ENCODE measurements around the gene IMMP2L. TPM values are rescaled to one million over a fixed set of nuclear protein-coding genes. Genes with fewer than 3 reads are reported as not detected.

Gene IMMP2L
- total and polyA plus RNA-seq, 2 of the 4 experiments (the other 2 are of a cell fraction), result 5.8 to 9.3 TPM

GRCh38 chr7:111272092-111272491 is 290.2 kb downstream of the IMMP2L start:
- Histone ChIP-seq H4K5ac (ENCODE audit: low read depth, low read length) (no peak overlapping the region), H3K56ac (ENCODE audit: extremely low read depth, insufficient read depth, low read length) (no peak overlapping the region), H2BK120ac (ENCODE audit: low read depth, low read length) (no peak overlapping the region), H3K4me1 (ENCODE audit: control insufficient read depth, insufficient read depth, low read length) (peaks cover 3% of the 10 kb centered on the region; the same call in 1 of the 2 replicates), H3K18ac (ENCODE audit: low read depth, low read length) (no peak overlapping the region), H3K27ac (ENCODE audit: insufficient read depth, low read length) (no peak overlapping the region), H3K9me3 (ENCODE audit: control insufficient read depth, insufficient read depth, low read length) (no peaks in the 10 kb centered on the region), H3K14ac (replicated peaks; ENCODE audit: low read depth, low read length) (no peak overlapping the region), H3K9me1 (ENCODE audit: insufficient read depth, low read length) (0 out of 2 replicates have a peak, but pooled peaks cover 2% of the 10 kb centered on the region), H2BK15ac (ENCODE audit: low read depth, low read length) (no peak overlapping the region), H2BK20ac (ENCODE audit: low read depth, low read length) (no peak overlapping the region), H3K27me3 (ENCODE audit: control insufficient read depth, insufficient read depth, low read length) (no peaks in the 10 kb centered on the region), H3K79me1 (ENCODE audit: low read depth in 1 of 2, low read length in 2 of 2) (no peaks in the 10 kb centered on the region), H3K4me2 (ENCODE audit: low read depth, low read length) (no peak overlapping the region), H3K9ac (ENCODE audit: low read depth, low read length) (no peak overlapping the region), H4K8ac (ENCODE audit: low read depth in 2 of 2, low read length in 2 of 2) (no peak overlapping the region), H2BK5ac (ENCODE audit: low read depth, low read length, poor library complexity, severe bottlenecking) (no peak overlapping the region), H3K23ac (ENCODE audit: low read depth, low read length) (no peak overlapping the region), H4K91ac (ENCODE audit: insufficient read depth, low read depth, low read length) (no peak overlapping the region), H2AK9ac (replicated peaks; ENCODE audit: low read depth, low read length, poor library complexity) (no peak overlapping the region), H2AK5ac (ENCODE audit: low read depth, low read length) (no peak overlapping the region), H3K36me3 (ENCODE audit: control insufficient read depth, insufficient read depth, low read length) (no peaks in the 10 kb centered on the region), H4K20me1 (ENCODE audit: insufficient read depth, low read length) (no peaks in the 10 kb centered on the region), H3K4ac (ENCODE audit: low read depth, low read length) (no peak overlapping the region), H3K4me3 (ENCODE audit: insufficient read depth, low read depth, low read length) (no peak overlapping the region), H2AFZ (replicated peaks; ENCODE audit: low read length, poor library complexity) (no peak overlapping the region)
- no peak for TF ChIP-seq RCOR1 (IDR thresholded peaks at IDR 0.05; ENCODE audit: insufficient replicate concordance, low read length)
- no peak for TF ChIP-seq NFE2L2 (IDR thresholded peaks at IDR 0.05; ENCODE audit: low read depth, low read length)
- no peak for TF ChIP-seq POLR2A (IDR thresholded peaks at IDR 0.05; ENCODE audit: low read depth, low read length)
- no peak for TF ChIP-seq CTCF (conservative IDR thresholded peaks at IDR 0.05; ENCODE audit: low read depth, low read length)
- no peak for TF ChIP-seq RFX5 (IDR thresholded peaks at IDR 0.05; ENCODE audit: low read depth, low read length)
- TF ChIP-seq MXI1 (IDR thresholded peaks at IDR 0.05; ENCODE audit: borderline replicate concordance, low read depth, low read length), result no peak
- TF ChIP-seq SMC3 (IDR thresholded peaks at IDR 0.05; ENCODE audit: low read depth, low read length), result no peak
- no peak for TF ChIP-seq RAD21 (IDR thresholded peaks at IDR 0.05; ENCODE audit: low read length)
- no peak for TF ChIP-seq USF2 (IDR thresholded peaks at IDR 0.05; ENCODE audit: low read depth, low read length)
- no peak for TF ChIP-seq CEBPB (IDR thresholded peaks at IDR 0.05; ENCODE audit: low read depth, low read length)
- TF ChIP-seq CHD1 (IDR thresholded peaks at IDR 0.05; ENCODE audit: low read depth, low read length), result no peak
- TF ChIP-seq FOS (IDR thresholded peaks at IDR 0.05; ENCODE audit: low read depth, low read length), result no peak
- no peak for TF ChIP-seq ELK1 (IDR thresholded peaks at IDR 0.05; ENCODE audit: borderline replicate concordance, low read depth, low read length)
- TF ChIP-seq BHLHE40 (IDR thresholded peaks at IDR 0.05; ENCODE audit: low read depth, low read length), result no peak
- TF ChIP-seq MAFK (IDR thresholded peaks at IDR 0.05; ENCODE audit: low read depth, low read length), result no peak
- TF ChIP-seq MAZ (IDR thresholded peaks at IDR 0.05; ENCODE audit: borderline replicate concordance, low read depth, low read length), result no peak
- intact Hi-C loops (cut with micrococcal nuclease), result no loop called here
- ChIA-PET POLR2A (ENCODE audit: unreplicated experiment) (no interaction called here), CTCF (interaction anchor here (0.6 kb wide), 1 partner anchor 370 kb away, joined by 4 read pairs; no protein-coding TSS in a partner anchor)
- in situ Hi-C loops (cut with MboI; ENCODE audit: low sequenced_read_pairs), result no loop called here
- BruUV-seq (replicated peaks), result no TSS peak
- dilution Hi-C loops (cut with HindIII; ENCODE audit: low sequenced_read_pairs, unreplicated experiment), result no loop called here
- peak; percentile 53 for ATAC-seq (ENCODE audit: low read depth)
- peak; percentile 25 for DNase-seq
